Left forelimb (tissue), 1 donor: ENCODE data around the gene NALF2.
A peak's percentile ranks its signal among the peaks of the same experiment; 100 is the strongest.

Experiments
- DNase-seq: peaks from one replicate; pipeline ENCODE4 v3.0.0-alpha.2; 2018; ENCODE audit warnings: low spot score

Gene NALF2

GRCh38 chrX:69503782-69504625 is at the start of gene NALF2:
Gene NALF2, plus strand, starts transcription at chrX:69504326. Its CDS starts 957 bp downstream, at chrX:69505283.
- peak; percentile 80 for DNase-seq

GRCh38 chrX:69457756-69458155 is 46.4 kb upstream of the NALF2 start:
- no peak for DNase-seq

- no peak for DNase-seq
Observed at GRCh38 chrX:69466546-69466945, 37.6 kb upstream of the NALF2 start.

- no peak for DNase-seq
Observed at GRCh38 chrX:69469975-69470374, 34.2 kb upstream of the NALF2 start.

GRCh38 chrX:69489625-69490024 is 14.5 kb upstream of the NALF2 start:
- DNase-seq = no peak

- DNase-seq = no peak
Observed at GRCh38 chrX:69493193-69493592, 10.9 kb upstream of the NALF2 start.

GRCh38 chrX:69493766-69494165 is 10.4 kb upstream of the NALF2 start:
- DNase-seq = no peak

GRCh38 chrX:69496183-69496582 is 7.9 kb upstream of the NALF2 start:
- no peak for DNase-seq

- DNase-seq = no peak
Observed at GRCh38 chrX:69501429-69501828, 2.7 kb upstream of the NALF2 start.

GRCh38 chrX:69503228-69503781 is 821 bp upstream of the NALF2 start:
- no peak for DNase-seq

GRCh38 chrX:69504626-69505612 is 793 bp downstream of the NALF2 start:
- DNase-seq = no peak

GRCh38 chrX:69505772-69506616 is 1.9 kb downstream of the NALF2 start:
- no peak for DNase-seq

- no peak for DNase-seq
Observed at GRCh38 chrX:69506617-69507499, 2.7 kb downstream of the NALF2 start.

GRCh38 chrX:69507500-69507789 is 3.3 kb downstream of the NALF2 start:
- no peak for DNase-seq

- no peak for DNase-seq
Observed at GRCh38 chrX:69508610-69509009, 4.5 kb downstream of the NALF2 start.

- no peak for DNase-seq
Observed at GRCh38 chrX:69510137-69510715, 6.1 kb downstream of the NALF2 start.

- no peak for DNase-seq
Observed at GRCh38 chrX:69510914-69511513, 6.9 kb downstream of the NALF2 start.

- no peak for DNase-seq
Observed at GRCh38 chrX:69522052-69522451, 17.9 kb downstream of the NALF2 start.

- no peak for DNase-seq
Observed at GRCh38 chrX:69523314-69523713, 19.2 kb downstream of the NALF2 start.

GRCh38 chrX:69524781-69525363 is 20.7 kb downstream of the NALF2 start:
- no peak for DNase-seq
